T-cell (primary cell): Measurements from ENCODE around the gene KIAA1614. TPM values are rescaled to one million over a fixed set of nuclear protein-coding genes. Genes with fewer than 3 reads are reported as not detected.

ENCODE experiments used
- ATAC-seq, 4 experiments: fragments of 200-7000 bp in 3 of 4; fragments of 150-1000 bp in 1 of 4; cut with Tn5 transposase; replicated peaks in 1 of 4; 1 replicate in 3 of 4; 2 replicates in 1 of 4; pipeline ENCODE4 v1.10.0; 2021; ENCODE audit warnings: moderate library complexity in 3 of 4, mild to moderate bottlenecking in 2 of 4, moderate number of reproducible peaks in 1 of 4
- CTCF ChIA-PET, 2 donors: fragments of 300-600 bp; sonication (Branson Sonifier 250); formaldehyde crosslinking; loops; one replicate each; lab custom pipeline; 2022; ENCODE audit warnings: antibody characterized with exemption in 2 of 2; lab: Charles Lee
- POLR2A ChIA-PET, 2 donors: fragments of 300-600 bp; sonication (Branson Sonifier 250); formaldehyde crosslinking; loops; one replicate each; lab custom pipeline; 2022; ENCODE audit warnings: antibody characterized with exemption in 2 of 2; lab: Charles Lee
- DNase-seq, 35 experiments: peaks; one replicate each; pipeline versions ENCODE4 v3.0.0 to v3.0.0-alpha.2; 2013 to 2023
- H3K27ac ChIP-seq: one replicate; pipeline ENCODE4 v1.5.1; 2013; ENCODE audit warnings: low read length
- H3K27me3 ChIP-seq, 2 experiments: replicated peaks in 1 of 2; 1 replicate in 1 of 2; 2 replicates in 1 of 2; pipeline versions ENCODE4 v1.6.1 to v1.7.0; 2013; ENCODE audit warnings: low read length in 1 of 2, mixed read lengths in 1 of 2; ENCODE audit not compliant: control insufficient read depth in 2 of 2, insufficient read depth in 2 of 2; ENCODE audit errors: extremely low read depth in 1 of 2
- H3K36me3 ChIP-seq, 2 donors: 1 replicate in 1 of 2; 2 replicates in 1 of 2; pipeline versions ENCODE4 v1.6.1 to v1.7.0; 2013; ENCODE audit warnings: low read length in 1 of 2; ENCODE audit not compliant: control insufficient read depth in 2 of 2, insufficient read depth in 1 of 2; ENCODE audit errors: extremely low read depth in 1 of 2
- H3K4me1 ChIP-seq, 2 experiments: 1 replicate in 1 of 2; 2 replicates in 1 of 2; pipeline versions ENCODE4 v1.6.1 to v1.7.0; 2013; ENCODE audit warnings: low read length in 2 of 2, mixed read lengths in 1 of 2; ENCODE audit not compliant: insufficient read depth in 2 of 2, control insufficient read depth in 1 of 2; ENCODE audit errors: extremely low read depth in 1 of 2
- H3K4me3 ChIP-seq, 2 donors: 1 replicate in 1 of 2; 2 replicates in 1 of 2; pipeline versions ENCODE4 v1.5.1 to v1.7.0; 2013; ENCODE audit warnings: mild to moderate bottlenecking in 2 of 2, low read length in 1 of 2, moderate library complexity in 1 of 2; ENCODE audit not compliant: control insufficient read depth in 1 of 2; ENCODE audit errors: extremely low read depth in 1 of 2
- H3K9me3 ChIP-seq: 2 replicates; pipeline ENCODE4 v1.7.0; 2013
- H3K27ac Mint-ChIP-seq, 2 donors: one replicate each; pipeline ENCODE4 v1.8.0; 2020 to 2021; ENCODE audit warnings: mild to moderate bottlenecking in 2 of 2, mixed read lengths in 2 of 2
- H3K27me3 Mint-ChIP-seq, 2 donors: one replicate each; pipeline ENCODE4 v1.8.0; 2021 to 2022; ENCODE audit warnings: mixed read lengths in 2 of 2
- H3K36me3 Mint-ChIP-seq: one replicate; pipeline ENCODE4 v1.8.0; 2021; ENCODE audit warnings: mixed read lengths
- H3K4me1 Mint-ChIP-seq, 3 donors: one replicate each; pipeline ENCODE4 v1.8.0; 2020 to 2022; ENCODE audit warnings: mixed read lengths in 3 of 3, mild to moderate bottlenecking in 1 of 3
- H3K4me3 Mint-ChIP-seq, 3 donors: one replicate each; pipeline ENCODE4 v1.8.0; 2020 to 2022; ENCODE audit warnings: mild to moderate bottlenecking in 3 of 3, mixed read lengths in 3 of 3, moderate library complexity in 3 of 3
- H3K9me3 Mint-ChIP-seq, 3 donors: one replicate each; pipeline ENCODE4 v1.8.0; 2020 to 2022; ENCODE audit warnings: mixed read lengths in 3 of 3
- WGBS: methylation state at CpG from one replicate; pipeline ENCODE4 v1.1.5; 2013; ENCODE audit warnings: missing lambda C conversion rate; ENCODE audit not compliant: insufficient coverage; 5-methylcytosine and 5-hydroxymethylcytosine counted together
- total RNA-seq, 35 experiments: library from RNA in 6 of 35; stranded (reverse) in 6 of 35; fragments of 120-200 nt in 1 of 35; gene quantifications; one replicate each; pipeline versions ENCODE4 v1.2.1 to v1.2.4 and lab custom pipeline; 2013 to 2026

Gene KIAA1614
- total RNA-seq, 5 donors from 2014 or later (not counting 1 experiment from before 2014, with no cell fraction given), result 0.05 to 0.38 (median 0.20) TPM

- Mint-ChIP-seq H3K36me3 (no peaks in the 10 kb centered on the region), H3K27me3 (peaks cover 0 to 10% of the 10 kb centered on the region in 2 donors), H3K27ac (no peak overlapping the region), H3K4me3 (no peak overlapping the region), H3K9me3 (no peaks in the 10 kb centered on the region), H3K4me1 (peaks cover 0 to 8% (median 3%) of the 10 kb centered on the region in 3 donors)
- no peak overlapping the region for H3K27ac ChIP-seq
- H3K36me3 ChIP-seq, result no peaks in the 10 kb centered on the region
- ATAC-seq (no peak), DNase-seq (no peak)
- peaks cover 0 to 32% of the 10 kb centered on the region in 2 experiments for H3K27me3 ChIP-seq
- POLR2A ChIA-PET, result no interaction called here
- H3K9me3 ChIP-seq, result no peaks in the 10 kb centered on the region
- no peak overlapping the region for H3K4me3 ChIP-seq
- peaks cover 3 to 5% of the 10 kb centered on the region in 2 experiments for H3K4me1 ChIP-seq
- WGBS, result 89% methylated on average over 7 of the region's 21 CpGs
- CTCF ChIA-PET, result no interaction called here
Measured at GRCh38 chr1:180921891-180922630, 9.4 kb downstream of the KIAA1614 start.

GRCh38 chr1:180922631-180923015 is 9.9 kb downstream of the KIAA1614 start:
- H3K27ac ChIP-seq, result no peak overlapping the region
- Mint-ChIP-seq H3K9me3 (no peaks in the 10 kb centered on the region), H3K27me3 (peaks cover 0 to 10% of the 10 kb centered on the region in 2 donors), H3K36me3 (no peaks in the 10 kb centered on the region), H3K4me1 (peaks cover 0 to 8% (median 3%) of the 10 kb centered on the region in 3 donors), H3K27ac (no peak overlapping the region), H3K4me3 (no peak overlapping the region)
- DNase-seq (no peak), ATAC-seq (no peak)
- POLR2A ChIA-PET, result no interaction called here
- CTCF ChIA-PET, result interaction anchor here in 1 of 2 donors (1.3 kb wide), 1 partner anchor 9 kb away, joined by 3 read pairs; no protein-coding TSS in a partner anchor
- H3K36me3 ChIP-seq, result no peaks in the 10 kb centered on the region
- 80% methylated on average over 6 of the region's 8 CpGs for WGBS
- peaks cover 3 to 5% of the 10 kb centered on the region in 2 experiments for H3K4me1 ChIP-seq
- no peak overlapping the region for H3K4me3 ChIP-seq
- no peaks in the 10 kb centered on the region for H3K9me3 ChIP-seq
- peaks cover 0 to 32% of the 10 kb centered on the region in 2 experiments for H3K27me3 ChIP-seq

- ChIA-PET CTCF (interaction anchor here in 1 of 2 donors (1.3 kb wide), 1 partner anchor 9 kb away, joined by 3 read pairs; no protein-coding TSS in a partner anchor), POLR2A (interaction anchor here in 1 of 2 donors (0.5 kb wide), 1 partner anchor 387 kb away, joined by 4 read pairs; no protein-coding TSS in a partner anchor)
- Histone ChIP-seq H3K27ac (no peak overlapping the region), H3K27me3 (peaks cover 0 to 32% of the 10 kb centered on the region in 2 experiments), H3K4me3 (no peak overlapping the region), H3K36me3 (no peaks in the 10 kb centered on the region), H3K4me1 (peaks cover 3 to 5% of the 10 kb centered on the region in 2 experiments), H3K9me3 (no peaks in the 10 kb centered on the region)
- 82% methylated on average over 5 of the region's 13 CpGs for WGBS
- ATAC-seq (no peak), DNase-seq (no peak)
- Mint-ChIP-seq H3K9me3 (no peaks in the 10 kb centered on the region), H3K36me3 (no peaks in the 10 kb centered on the region), H3K4me3 (no peak overlapping the region), H3K27ac (no peak overlapping the region), H3K27me3 (peaks cover 0 to 8% of the 10 kb centered on the region in 2 donors), H3K4me1 (peaks cover 0 to 8% (median 3%) of the 10 kb centered on the region in 3 donors)
Measured at GRCh38 chr1:180923021-180923841, 10.5 kb downstream of the KIAA1614 start.

- 60% methylated on average over 4 of the region's 4 CpGs for WGBS
- Mint-ChIP-seq H3K4me1 (peaks cover 0 to 8% (median 3%) of the 10 kb centered on the region in 3 donors), H3K36me3 (no peaks in the 10 kb centered on the region), H3K27ac (no peak overlapping the region), H3K9me3 (no peaks in the 10 kb centered on the region), H3K4me3 (no peak overlapping the region), H3K27me3 (peaks cover 0 to 8% of the 10 kb centered on the region in 2 donors)
- CTCF ChIA-PET, result interaction anchor here in 1 of 2 donors (1.3 kb wide), 1 partner anchor 10 kb away, joined by 3 read pairs; no protein-coding TSS in a partner anchor
- no peak for DNase-seq
- Histone ChIP-seq H3K27ac (no peak overlapping the region), H3K4me1 (peaks cover 3 to 5% of the 10 kb centered on the region in 2 experiments), H3K4me3 (no peak overlapping the region), H3K36me3 (no peaks in the 10 kb centered on the region), H3K27me3 (peaks cover 0 to 31% of the 10 kb centered on the region in 2 experiments), H3K9me3 (no peaks in the 10 kb centered on the region)
- POLR2A ChIA-PET, result interaction anchor here in 1 of 2 donors (0.5 kb wide), 1 partner anchor 388 kb away, joined by 4 read pairs; no protein-coding TSS in a partner anchor
- no peak for ATAC-seq
Measured at GRCh38 chr1:180923887-180924286, 11.2 kb downstream of the KIAA1614 start.

GRCh38 chr1:180924939-180925338 is 12.2 kb downstream of the KIAA1614 start:
- Mint-ChIP-seq H3K9me3 (no peaks in the 10 kb centered on the region), H3K27ac (no peak overlapping the region), H3K27me3 (peaks cover 0 to 8% of the 10 kb centered on the region in 2 donors), H3K36me3 (no peaks in the 10 kb centered on the region), H3K4me1 (peaks cover 0 to 8% (median 3%) of the 10 kb centered on the region in 3 donors), H3K4me3 (no peak overlapping the region)
- no peak overlapping the region for H3K27ac ChIP-seq
- ATAC-seq (no peak), DNase-seq (no peak)
- peaks cover 3 to 5% of the 10 kb centered on the region in 2 experiments for H3K4me1 ChIP-seq
- no peak overlapping the region for H3K4me3 ChIP-seq
- WGBS, result 76% methylated on average over 2 of the region's 2 CpGs
- H3K36me3 ChIP-seq, result no peaks in the 10 kb centered on the region
- ChIA-PET CTCF (no interaction called here), POLR2A (no interaction called here)
- H3K27me3 ChIP-seq, result peaks cover 0 to 30% of the 10 kb centered on the region in 2 experiments
- no peaks in the 10 kb centered on the region for H3K9me3 ChIP-seq

- no peak for ATAC-seq
- Mint-ChIP-seq H3K9me3 (no peaks in the 10 kb centered on the region), H3K4me1 (peaks cover 0 to 8% (median 3%) of the 10 kb centered on the region in 3 donors), H3K27ac (no peak overlapping the region), H3K27me3 (peaks cover 0 to 8% of the 10 kb centered on the region in 2 donors), H3K4me3 (no peak overlapping the region), H3K36me3 (no peaks in the 10 kb centered on the region)
- peaks cover 0 to 30% of the 10 kb centered on the region in 2 experiments for H3K27me3 ChIP-seq
- no peak overlapping the region for H3K4me3 ChIP-seq
- POLR2A ChIA-PET, result no interaction called here
- WGBS, result 50% methylated on average over 1 of the region's 7 CpGs
- H3K27ac ChIP-seq, result no peak overlapping the region
- no peak for DNase-seq
- H3K4me1 ChIP-seq, result peaks cover 3 to 5% of the 10 kb centered on the region in 2 experiments
- H3K36me3 ChIP-seq, result no peaks in the 10 kb centered on the region
- CTCF ChIA-PET, result no interaction called here
- no peaks in the 10 kb centered on the region for H3K9me3 ChIP-seq
Measured at GRCh38 chr1:180925471-180926051, 12.9 kb downstream of the KIAA1614 start.
